Measurements from ENCODE around the gene ACSF2.
A peak's percentile ranks its signal among the peaks of the same experiment; 100 is the strongest.

The ACSF2 gene

GRCh38 chr17:50425682-50426471 is at the start of gene ACSF2:
TSS of gene ACSF2 (plus strand) at chr17:50426218. CDS start at chr17:50426262, 44 bp downstream.
- H3K27me3 ChIP-seq (replicated peaks; ENCODE audit: control insufficient read depth, insufficient read depth, low read length), result no peaks in the 10 kb centered on the region
- no peaks in the 10 kb centered on the region for H3K9me3 ChIP-seq (ENCODE audit: control insufficient read depth, low read length)
- H3K4me3 ChIP-seq (ENCODE audit: low read length), result peak within 1 kb of the TSS; percentile 94
- H3K9ac ChIP-seq (ENCODE audit: low read length), result peak within 1 kb of the TSS; percentile 94
- peak; percentile 88 for DNase-seq (ENCODE audit: low read depth)
- peaks cover 64% of the 10 kb centered on the region for H3K4me1 ChIP-seq (ENCODE audit: control insufficient read depth, insufficient read depth, low read length)
- H3K36me3 ChIP-seq (ENCODE audit: control insufficient read depth, insufficient read depth, low read length, severe bottlenecking), result peaks cover 10% of the 10 kb centered on the region

GRCh38 chr17:50379351-50380132 is 46.5 kb upstream of the ACSF2 start:
- H3K4me3 ChIP-seq (ENCODE audit: low read length), result no peak overlapping the region
- peaks cover 42% of the 10 kb centered on the region for H3K36me3 ChIP-seq (ENCODE audit: control insufficient read depth, insufficient read depth, low read length, severe bottlenecking)
- H3K4me1 ChIP-seq (ENCODE audit: control insufficient read depth, insufficient read depth, low read length), result peaks cover 8% of the 10 kb centered on the region
- no peaks in the 10 kb centered on the region for H3K27me3 ChIP-seq (replicated peaks; ENCODE audit: control insufficient read depth, insufficient read depth, low read length)
- DNase-seq (ENCODE audit: low read depth), result no peak
- no peaks in the 10 kb centered on the region for H3K9me3 ChIP-seq (ENCODE audit: control insufficient read depth, low read length)
- H3K9ac ChIP-seq (ENCODE audit: low read length), result no peak overlapping the region

- H3K4me3 ChIP-seq (ENCODE audit: low read length), result no peak overlapping the region
- H3K9ac ChIP-seq (ENCODE audit: low read length), result no peak overlapping the region
- no peaks in the 10 kb centered on the region for H3K27me3 ChIP-seq (replicated peaks; ENCODE audit: control insufficient read depth, insufficient read depth, low read length)
- DNase-seq (ENCODE audit: low read depth), result peak; percentile 11
- no peaks in the 10 kb centered on the region for H3K9me3 ChIP-seq (ENCODE audit: control insufficient read depth, low read length)
- peaks cover 53% of the 10 kb centered on the region for H3K36me3 ChIP-seq (ENCODE audit: control insufficient read depth, insufficient read depth, low read length, severe bottlenecking)
- H3K4me1 ChIP-seq (ENCODE audit: control insufficient read depth, insufficient read depth, low read length), result peaks cover 11% of the 10 kb centered on the region
These were observed 45.4 kb upstream of the ACSF2 start for GRCh38 chr17:50380369-50381259.

- H3K4me1 ChIP-seq (ENCODE audit: control insufficient read depth, insufficient read depth, low read length), result peaks cover 19% of the 10 kb centered on the region
- H3K4me3 ChIP-seq (ENCODE audit: low read length), result no peak overlapping the region
- no peaks in the 10 kb centered on the region for H3K27me3 ChIP-seq (replicated peaks; ENCODE audit: control insufficient read depth, insufficient read depth, low read length)
- H3K9me3 ChIP-seq (ENCODE audit: control insufficient read depth, low read length), result no peaks in the 10 kb centered on the region
- no peak overlapping the region for H3K9ac ChIP-seq (ENCODE audit: low read length)
- peaks cover 60% of the 10 kb centered on the region for H3K36me3 ChIP-seq (ENCODE audit: control insufficient read depth, insufficient read depth, low read length, severe bottlenecking)
- DNase-seq (ENCODE audit: low read depth), result no peak
These were observed 44.7 kb upstream of the ACSF2 start for GRCh38 chr17:50381260-50381815.

- Histone ChIP-seq H3K36me3 (ENCODE audit: control insufficient read depth, insufficient read depth, low read length, severe bottlenecking) (peaks cover 66% of the 10 kb centered on the region), H3K4me1 (ENCODE audit: control insufficient read depth, insufficient read depth, low read length) (peaks cover 23% of the 10 kb centered on the region), H3K4me3 (ENCODE audit: low read length) (no peak overlapping the region), H3K9ac (ENCODE audit: low read length) (no peak overlapping the region), H3K9me3 (ENCODE audit: control insufficient read depth, low read length) (no peaks in the 10 kb centered on the region), H3K27me3 (replicated peaks; ENCODE audit: control insufficient read depth, insufficient read depth, low read length) (no peaks in the 10 kb centered on the region)
- no peak for DNase-seq (ENCODE audit: low read depth)
These were observed 44.1 kb upstream of the ACSF2 start for GRCh38 chr17:50381920-50382319.

GRCh38 chr17:50382931-50383330 is 43.1 kb upstream of the ACSF2 start:
- peaks cover 76% of the 10 kb centered on the region for H3K36me3 ChIP-seq (ENCODE audit: control insufficient read depth, insufficient read depth, low read length, severe bottlenecking)
- no peak for DNase-seq (ENCODE audit: low read depth)
- no peaks in the 10 kb centered on the region for H3K9me3 ChIP-seq (ENCODE audit: control insufficient read depth, low read length)

GRCh38 chr17:50386510-50386909 is 39.5 kb upstream of the ACSF2 start:
- no peak overlapping the region for H3K4me3 ChIP-seq (ENCODE audit: low read length)
- no peak overlapping the region for H3K9ac ChIP-seq (ENCODE audit: low read length)
- H3K4me1 ChIP-seq (ENCODE audit: control insufficient read depth, insufficient read depth, low read length), result peaks cover 23% of the 10 kb centered on the region
- peak; percentile 19 for DNase-seq (ENCODE audit: low read depth)
- H3K36me3 ChIP-seq (ENCODE audit: control insufficient read depth, insufficient read depth, low read length, severe bottlenecking), result peaks cover 98% of the 10 kb centered on the region
- H3K27me3 ChIP-seq (replicated peaks; ENCODE audit: control insufficient read depth, insufficient read depth, low read length), result no peaks in the 10 kb centered on the region
- no peaks in the 10 kb centered on the region for H3K9me3 ChIP-seq (ENCODE audit: control insufficient read depth, low read length)

More at GRCh38 chr17:50382931-50383330, 43.1 kb upstream of the ACSF2 start:
- Histone ChIP-seq H3K9ac (ENCODE audit: low read length) (no peak overlapping the region), H3K4me3 (ENCODE audit: low read length) (no peak overlapping the region), H3K27me3 (replicated peaks; ENCODE audit: control insufficient read depth, insufficient read depth, low read length) (no peaks in the 10 kb centered on the region), H3K4me1 (ENCODE audit: control insufficient read depth, insufficient read depth, low read length) (peaks cover 23% of the 10 kb centered on the region)

GRCh38 chr17:50388728-50389127 is 37.3 kb upstream of the ACSF2 start:
- Histone ChIP-seq H3K9me3 (ENCODE audit: control insufficient read depth, low read length) (no peaks in the 10 kb centered on the region), H3K4me1 (ENCODE audit: control insufficient read depth, insufficient read depth, low read length) (peaks cover 15% of the 10 kb centered on the region), H3K27me3 (replicated peaks; ENCODE audit: control insufficient read depth, insufficient read depth, low read length) (no peaks in the 10 kb centered on the region), H3K4me3 (ENCODE audit: low read length) (no peak overlapping the region), H3K9ac (ENCODE audit: low read length) (no peak overlapping the region), H3K36me3 (ENCODE audit: control insufficient read depth, insufficient read depth, low read length, severe bottlenecking) (peaks cover 98% of the 10 kb centered on the region)
- no peak for DNase-seq (ENCODE audit: low read depth)

GRCh38 chr17:50389534-50389933 is 36.5 kb upstream of the ACSF2 start:
- DNase-seq (ENCODE audit: low read depth), result no peak
- Histone ChIP-seq H3K4me1 (ENCODE audit: control insufficient read depth, insufficient read depth, low read length) (peaks cover 19% of the 10 kb centered on the region), H3K27me3 (replicated peaks; ENCODE audit: control insufficient read depth, insufficient read depth, low read length) (no peaks in the 10 kb centered on the region), H3K9me3 (ENCODE audit: control insufficient read depth, low read length) (no peaks in the 10 kb centered on the region), H3K4me3 (ENCODE audit: low read length) (no peak overlapping the region), H3K36me3 (ENCODE audit: control insufficient read depth, insufficient read depth, low read length, severe bottlenecking) (peaks cover 98% of the 10 kb centered on the region), H3K9ac (ENCODE audit: low read length) (no peak overlapping the region)

- H3K4me3 ChIP-seq (ENCODE audit: low read length), result no peak overlapping the region
- H3K9ac ChIP-seq (ENCODE audit: low read length), result no peak overlapping the region
- no peak for DNase-seq (ENCODE audit: low read depth)
- no peaks in the 10 kb centered on the region for H3K27me3 ChIP-seq (replicated peaks; ENCODE audit: control insufficient read depth, insufficient read depth, low read length)
- no peaks in the 10 kb centered on the region for H3K9me3 ChIP-seq (ENCODE audit: control insufficient read depth, low read length)
- peaks cover 76% of the 10 kb centered on the region for H3K36me3 ChIP-seq (ENCODE audit: control insufficient read depth, insufficient read depth, low read length, severe bottlenecking)
- peaks cover 22% of the 10 kb centered on the region for H3K4me1 ChIP-seq (ENCODE audit: control insufficient read depth, insufficient read depth, low read length)
These were observed 33.4 kb upstream of the ACSF2 start for GRCh38 chr17:50392621-50393020.
